K562 (cell line): ENCODE data around the gene CNTF. TPM values are rescaled to one million over a fixed set of nuclear protein-coding genes. Genes with fewer than 3 reads are reported as not detected.
A peak's percentile ranks its signal among the peaks of the same experiment; 100 is the strongest.

Experiments
- ATAC-seq: fragments of 200-7000 bp; cut with Tn5 transposase; 3 replicates; pipeline ENCODE4 v1.9.1; 2020; ENCODE audit warnings: moderate library complexity
- BruUV-seq: library from RNA; stranded (reverse); fragments of 400-500 nt; replicated peaks from 2 replicates; lab custom pipeline; 2021; lab: Mats Ljungman, UMichigan
- CTCF ChIA-PET: fragments of 300-600 bp; formaldehyde crosslinking; extraction: SDS; loops from one replicate; lab custom pipeline; 2021; ENCODE audit warnings: low intra/inter-chr PET ratio; lab: Yijun Ruan, JAX
- POLR2A ChIA-PET: fragments of 300-600, 350-650 bp; sonication (Branson Sonifier 250); formaldehyde crosslinking; extraction: SDS; loops from one replicate; lab custom pipeline; 2021; ENCODE audit warnings: antibody characterized with exemption, inconsistent platforms; lab: Yijun Ruan, JAX
- DNase-seq, 4 experiments: peaks; one replicate each; pipeline versions ENCODE4 v3.0.0 to v3.0.0-alpha.2; 2011 to 2018; ENCODE audit warnings: low spot score in 3 of 4, mixed read lengths in 3 of 4; ENCODE audit errors: extremely low read depth in 1 of 4
- FAIRE-seq: peaks from 2 replicates; lab custom pipeline; 2011; peaks lifted over from hg19 to GRCh38; lab: Jason Lieb, UNC
- H2AFZ ChIP-seq: 2 replicates; pipeline ENCODE4 v1.6.0; 2011; ENCODE audit warnings: low read depth, low read length, control low read depth, inconsistent platforms
- H3K27ac ChIP-seq: fragments of 200-600 bp; 3 replicates; pipeline ENCODE4 v1.8.0; 2011; ENCODE audit warnings: low read depth, mild to moderate bottlenecking, control low read depth, inconsistent platforms, low read length, moderate library complexity, mixed read lengths; ENCODE audit errors: extremely low read depth
- H3K27me3 ChIP-seq, 2 experiments: fragments of 300-600 bp in 1 of 2; 2 replicates in 1 of 2; 3 replicates in 1 of 2; pipeline versions ENCODE4 v1.6.0 to v1.8.0; 2011; ENCODE audit warnings: inconsistent platforms in 2 of 2, low read length in 2 of 2, mild to moderate bottlenecking in 1 of 2, mixed read lengths in 1 of 2, moderate library complexity in 1 of 2; ENCODE audit not compliant: control insufficient read depth in 2 of 2, insufficient read depth in 2 of 2
- H3K36me3 ChIP-seq: fragments of 300-600 bp; 3 replicates; pipeline ENCODE4 v1.8.0; 2011; ENCODE audit warnings: mild to moderate bottlenecking, low read length, inconsistent platforms; ENCODE audit not compliant: control insufficient read depth, insufficient read depth
- H3K4me1 ChIP-seq, 2 experiments: fragments of 200-600 bp in 1 of 2; replicated peaks in 1 of 2; 2 replicates in 1 of 2; 3 replicates in 1 of 2; pipeline versions ENCODE4 v1.5.1 to v1.8.0; 2011; ENCODE audit warnings: inconsistent platforms in 2 of 2, low read length in 2 of 2, mild to moderate bottlenecking in 1 of 2, mixed read lengths in 1 of 2, moderate library complexity in 1 of 2; ENCODE audit not compliant: control insufficient read depth in 2 of 2, insufficient read depth in 2 of 2
- H3K4me2 ChIP-seq: 2 replicates; pipeline ENCODE4 v1.6.1; 2011; ENCODE audit warnings: low read length, control low read depth, inconsistent platforms, mixed read lengths; ENCODE audit not compliant: insufficient read depth
- H3K4me3 ChIP-seq: fragments of 200-600 bp; sonication (generic), shearing (Covaris generic); 2 replicates; pipeline ENCODE4 v1.5.1; 2016; ENCODE audit warnings: control low read depth, inconsistent platforms
- H3K79me2 ChIP-seq: fragments of 200-600 bp; 3 replicates; pipeline ENCODE4 v1.8.0; 2011; ENCODE audit warnings: low read length, inconsistent platforms; ENCODE audit not compliant: control insufficient read depth, insufficient read depth
- H3K9ac ChIP-seq, 2 experiments: 2 replicates each; pipeline versions ENCODE4 v1.6.0 to v1.6.1; 2011; ENCODE audit warnings: low read depth in 2 of 2, low read length in 2 of 2, control low read depth in 1 of 2, inconsistent platforms in 1 of 2, mild to moderate bottlenecking in 1 of 2, mixed read lengths in 1 of 2; ENCODE audit not compliant: insufficient read depth in 1 of 2
- H3K9me1 ChIP-seq: one replicate; pipeline ENCODE4 v1.6.0; 2011; ENCODE audit warnings: inconsistent platforms, mild to moderate bottlenecking, low read length, moderate library complexity; ENCODE audit not compliant: control insufficient read depth, insufficient read depth
- H3K9me3 ChIP-seq: replicated peaks from 2 replicates; pipeline ENCODE4 v1.5.1; 2011; ENCODE audit warnings: low read depth, low read length, inconsistent platforms; ENCODE audit not compliant: control insufficient read depth, insufficient read depth
- H4K20me1 ChIP-seq: replicated peaks from 2 replicates; pipeline ENCODE4 v1.6.1; 2011; ENCODE audit warnings: low read length, inconsistent platforms, mixed read lengths; ENCODE audit not compliant: control insufficient read depth, insufficient read depth
- C11orf30 ChIP-seq: fragments of 450-650 bp; IDR thresholded peaks from 2 replicates; pipeline ENCODE4 v1.6.1; 2016; ENCODE audit warnings: low read depth, mild to moderate bottlenecking
- CCNT2 ChIP-seq: IDR thresholded peaks from 2 replicates; pipeline ENCODE4 v1.6.1; 2011; ENCODE audit warnings: borderline replicate concordance, low read depth, mild to moderate bottlenecking, moderate library complexity, mixed read lengths, low read length; ENCODE audit not compliant: insufficient read length; ENCODE audit errors: extremely low read depth
- HDAC3 ChIP-seq: fragments of 450-650 bp; IDR thresholded peaks from 2 replicates; pipeline ENCODE4 v1.6.1; 2018; ENCODE audit warnings: borderline replicate concordance, mild to moderate bottlenecking, moderate library complexity; ENCODE audit not compliant: partially characterized antibody
- NCOA4 ChIP-seq: fragments of 450-650 bp; IDR thresholded peaks from 2 replicates; pipeline ENCODE4 v1.6.1; 2018; ENCODE audit warnings: mild to moderate bottlenecking; ENCODE audit not compliant: partially characterized antibody
- PRMT5 ChIP-seq: sonication (generic); formaldehyde crosslinking; IDR thresholded peaks from 2 replicates; pipeline ENCODE4 v1.5.0; 2020; ENCODE audit warnings: missing genetic modification reagents
- RAD21 ChIP-seq, 2 experiments: fragments of 250-450 bp in 1 of 2; fragments of 450-650 bp in 1 of 2; sonication (Bioruptor Pico) in 1 of 2; formaldehyde crosslinking in 1 of 2; IDR thresholded peaks in 1 of 2; conservative IDR thresholded peaks in 1 of 2; 2 replicates each; pipeline versions ENCODE4 v1.4.0 to v1.8.0; 2020 to 2022; ENCODE audit warnings: mild to moderate bottlenecking in 2 of 2, moderate library complexity in 1 of 2
- SMC3 ChIP-seq: conservative IDR thresholded peaks from 2 replicates; pipeline ENCODE4 v1.6.1; 2011; ENCODE audit warnings: low read depth, low read length, improper control_type of control experiment; ENCODE audit not compliant: insufficient read depth
- ZNF316 ChIP-seq: fragments of 450-650 bp; IDR thresholded peaks from 2 replicates; pipeline ENCODE4 v1.6.1; 2016
- WGBS: fragments of 100-300 bp; shearing (Covaris generic); methylation state at CpG from one replicate; pipeline ENCODE4 v1.1.6; 2016; ENCODE audit warnings: low coverage, mixed read lengths; ENCODE audit not compliant: insufficient coverage; ENCODE audit errors: missing lambda C conversion rate; 5-methylcytosine and 5-hydroxymethylcytosine counted together
- in situ Hi-C: fragments of 300-500 bp; cut with MboI; formaldehyde crosslinking; loops from 4 replicates; pipeline ENCODE4 v1.15.0; 2018; ENCODE audit warnings: inconsistent platforms, mixed read lengths
- intact Hi-C: fragments of 100-400 bp; cut with micrococcal nuclease; formaldehyde crosslinking; loops from 2 replicates; pipeline ENCODE4 v1.14.2; 2022
- polyA plus RNA-seq, 8 experiments: library from polyadenylated mRNA; depleted of rRNA in 4 of 8; stranded (reverse) in 5 of 8; unstranded in 3 of 8; fragments of >200 nt; fragmentation: Nextera tagmentation in 2 of 8; fragmentation: Illumina TruSeq in 1 of 8; extraction: Ambion mirVana in 2 of 8; extraction: Trizol in 1 of 8; gene quantifications; 2 replicates each; pipeline versions ENCODE4 v1.2.1 to v1.2.3, GENCODE V29; 2011 to 2014; ENCODE audit warnings: inconsistent platforms in 1 of 8, missing spikeins in 1 of 8
- total RNA-seq, 7 experiments: library from RNA; depleted of rRNA in 6 of 7; stranded (reverse); fragments of >200 nt in 6 of 7; fragmentation: Illumina TruSeq in 2 of 7; extraction: Trizol in 2 of 7; gene quantifications; 2 replicates each; pipeline versions ENCODE4 v1.2.1 to v1.2.3, GENCODE V29; 2011 to 2021; ENCODE audit warnings: low replicate concordance in 1 of 7
- TF ChIP-seq, protein P1 (sequence below): sonication (generic); formaldehyde crosslinking; IDR thresholded peaks from 2 replicates; pipeline ENCODE4 v1.8.0; 2022; ENCODE audit warnings: mild to moderate bottlenecking, missing genetic modification reagents
- TF ChIP-seq, protein P2 (sequence below): fragments of 450-650 bp; conservative IDR thresholded peaks from 2 replicates; pipeline ENCODE4 v1.6.1; 2016; ENCODE audit warnings: missing genetic modification characterization, low read depth, mild to moderate bottlenecking, missing compliant biosample characterization, moderate library complexity
- TF ChIP-seq, protein P3 (sequence below): fragments of 450-650 bp; formaldehyde crosslinking; IDR thresholded peaks from 2 replicates; pipeline ENCODE4 v1.4.0; 2020; ENCODE audit warnings: mild to moderate bottlenecking
- TF ChIP-seq, protein P4 (sequence below), 2 experiments: fragments of 450-650 bp in 1 of 2; IDR thresholded peaks; 2 replicates each; pipeline ENCODE4 v1.6.1; 2011 to 2017; ENCODE audit warnings: low read depth in 2 of 2, antibody characterized with exemption in 1 of 2, borderline replicate concordance in 1 of 2, low read length in 1 of 2, mild to moderate bottlenecking in 1 of 2, mixed read lengths in 1 of 2; ENCODE audit not compliant: control insufficient read depth in 1 of 2

Gene CNTF
- total and polyA plus RNA-seq, 9 of the 15 experiments (the other 6 are each of a cell fraction or from before 2014, with no cell fraction given), result 0.17 to 5.0 (median 2.3) TPM

DNA sequence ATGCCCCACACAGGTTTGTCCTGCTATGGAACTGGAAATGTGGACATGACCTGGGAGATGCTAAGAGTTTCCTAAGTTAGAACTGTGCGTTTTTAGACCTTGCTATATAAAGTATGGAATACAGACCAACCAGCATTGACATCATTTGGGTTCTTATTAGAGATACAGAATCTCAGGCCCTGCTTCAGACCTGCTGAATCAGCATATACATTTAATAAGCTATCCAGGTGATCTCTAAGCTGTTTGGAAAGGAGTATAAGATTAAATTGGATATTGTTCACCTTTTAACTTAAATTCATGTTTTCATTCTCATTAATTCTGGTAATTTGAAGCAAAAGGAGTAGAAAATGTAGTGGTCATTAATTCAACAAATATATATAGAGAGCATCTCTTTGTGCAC lies 6.9 kb upstream of the CNTF start:
- Histone ChIP-seq H3K79me2 (peaks cover 10% of the 10 kb centered on the region), H3K27me3 (no peaks in the 10 kb centered on the region), H3K9ac (no peak overlapping the region), H3K9me3 (no peaks in the 10 kb centered on the region), H3K4me1 (no peaks in the 10 kb centered on the region), H3K9me1 (no peaks in the 10 kb centered on the region), H3K36me3 (peaks cover 100% of the 10 kb centered on the region), H3K27ac (no peak overlapping the region), H4K20me1 (no peaks in the 10 kb centered on the region), H3K4me2 (no peak overlapping the region), H3K4me3 (no peak overlapping the region), H2AFZ (no peak overlapping the region)
- CTCF ChIA-PET, result interaction anchor here (0.7 kb wide), 1 partner anchor 37 kb away, joined by 3 read pairs; no protein-coding TSS in a partner anchor
- 94% methylated on average over 1 of the region's 1 CpG for WGBS
- POLR2A ChIA-PET, result no interaction called here
- FAIRE-seq (no peak), ATAC-seq (no peak), DNase-seq (no peak)
- in situ Hi-C loops, result no loop called here
- intact Hi-C loops, result no loop called here
- BruUV-seq, result no TSS peak
- TF ChIP-seq, protein P1, sequence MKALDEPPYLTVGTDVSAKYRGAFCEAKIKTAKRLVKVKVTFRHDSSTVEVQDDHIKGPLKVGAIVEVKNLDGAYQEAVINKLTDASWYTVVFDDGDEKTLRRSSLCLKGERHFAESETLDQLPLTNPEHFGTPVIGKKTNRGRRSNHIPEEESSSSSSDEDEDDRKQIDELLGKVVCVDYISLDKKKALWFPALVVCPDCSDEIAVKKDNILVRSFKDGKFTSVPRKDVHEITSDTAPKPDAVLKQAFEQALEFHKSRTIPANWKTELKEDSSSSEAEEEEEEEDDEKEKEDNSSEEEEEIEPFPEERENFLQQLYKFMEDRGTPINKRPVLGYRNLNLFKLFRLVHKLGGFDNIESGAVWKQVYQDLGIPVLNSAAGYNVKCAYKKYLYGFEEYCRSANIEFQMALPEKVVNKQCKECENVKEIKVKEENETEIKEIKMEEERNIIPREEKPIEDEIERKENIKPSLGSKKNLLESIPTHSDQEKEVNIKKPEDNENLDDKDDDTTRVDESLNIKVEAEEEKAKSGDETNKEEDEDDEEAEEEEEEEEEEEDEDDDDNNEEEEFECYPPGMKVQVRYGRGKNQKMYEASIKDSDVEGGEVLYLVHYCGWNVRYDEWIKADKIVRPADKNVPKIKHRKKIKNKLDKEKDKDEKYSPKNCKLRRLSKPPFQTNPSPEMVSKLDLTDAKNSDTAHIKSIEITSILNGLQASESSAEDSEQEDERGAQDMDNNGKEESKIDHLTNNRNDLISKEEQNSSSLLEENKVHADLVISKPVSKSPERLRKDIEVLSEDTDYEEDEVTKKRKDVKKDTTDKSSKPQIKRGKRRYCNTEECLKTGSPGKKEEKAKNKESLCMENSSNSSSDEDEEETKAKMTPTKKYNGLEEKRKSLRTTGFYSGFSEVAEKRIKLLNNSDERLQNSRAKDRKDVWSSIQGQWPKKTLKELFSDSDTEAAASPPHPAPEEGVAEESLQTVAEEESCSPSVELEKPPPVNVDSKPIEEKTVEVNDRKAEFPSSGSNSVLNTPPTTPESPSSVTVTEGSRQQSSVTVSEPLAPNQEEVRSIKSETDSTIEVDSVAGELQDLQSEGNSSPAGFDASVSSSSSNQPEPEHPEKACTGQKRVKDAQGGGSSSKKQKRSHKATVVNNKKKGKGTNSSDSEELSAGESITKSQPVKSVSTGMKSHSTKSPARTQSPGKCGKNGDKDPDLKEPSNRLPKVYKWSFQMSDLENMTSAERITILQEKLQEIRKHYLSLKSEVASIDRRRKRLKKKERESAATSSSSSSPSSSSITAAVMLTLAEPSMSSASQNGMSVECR (CRISPR knock-in tag), result no peak
- TF ChIP-seq SMC3 (no peak), C11orf30 (peak; percentile 78), RAD21 (CRISPR knock-in tag; conservative IDR thresholded peaks at IDR 0.05 in 1 of 2, IDR thresholded peaks at IDR 0.05 in 1 of 2) (no peak), PRMT5 (no peak), CCNT2 (no peak), HDAC3 (no peak), NCOA4 (no peak), ZNF316 (peak; percentile 84)
- TF ChIP-seq, protein P2, sequence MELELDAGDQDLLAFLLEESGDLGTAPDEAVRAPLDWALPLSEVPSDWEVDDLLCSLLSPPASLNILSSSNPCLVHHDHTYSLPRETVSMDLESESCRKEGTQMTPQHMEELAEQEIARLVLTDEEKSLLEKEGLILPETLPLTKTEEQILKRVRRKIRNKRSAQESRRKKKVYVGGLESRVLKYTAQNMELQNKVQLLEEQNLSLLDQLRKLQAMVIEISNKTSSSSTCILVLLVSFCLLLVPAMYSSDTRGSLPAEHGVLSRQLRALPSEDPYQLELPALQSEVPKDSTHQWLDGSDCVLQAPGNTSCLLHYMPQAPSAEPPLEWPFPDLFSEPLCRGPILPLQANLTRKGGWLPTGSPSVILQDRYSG (tag), result no peak
- TF ChIP-seq, protein P3, sequence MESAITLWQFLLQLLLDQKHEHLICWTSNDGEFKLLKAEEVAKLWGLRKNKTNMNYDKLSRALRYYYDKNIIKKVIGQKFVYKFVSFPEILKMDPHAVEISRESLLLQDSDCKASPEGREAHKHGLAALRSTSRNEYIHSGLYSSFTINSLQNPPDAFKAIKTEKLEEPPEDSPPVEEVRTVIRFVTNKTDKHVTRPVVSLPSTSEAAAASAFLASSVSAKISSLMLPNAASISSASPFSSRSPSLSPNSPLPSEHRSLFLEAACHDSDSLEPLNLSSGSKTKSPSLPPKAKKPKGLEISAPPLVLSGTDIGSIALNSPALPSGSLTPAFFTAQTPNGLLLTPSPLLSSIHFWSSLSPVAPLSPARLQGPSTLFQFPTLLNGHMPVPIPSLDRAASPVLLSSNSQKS, result no peak
- TF ChIP-seq, protein P4, sequence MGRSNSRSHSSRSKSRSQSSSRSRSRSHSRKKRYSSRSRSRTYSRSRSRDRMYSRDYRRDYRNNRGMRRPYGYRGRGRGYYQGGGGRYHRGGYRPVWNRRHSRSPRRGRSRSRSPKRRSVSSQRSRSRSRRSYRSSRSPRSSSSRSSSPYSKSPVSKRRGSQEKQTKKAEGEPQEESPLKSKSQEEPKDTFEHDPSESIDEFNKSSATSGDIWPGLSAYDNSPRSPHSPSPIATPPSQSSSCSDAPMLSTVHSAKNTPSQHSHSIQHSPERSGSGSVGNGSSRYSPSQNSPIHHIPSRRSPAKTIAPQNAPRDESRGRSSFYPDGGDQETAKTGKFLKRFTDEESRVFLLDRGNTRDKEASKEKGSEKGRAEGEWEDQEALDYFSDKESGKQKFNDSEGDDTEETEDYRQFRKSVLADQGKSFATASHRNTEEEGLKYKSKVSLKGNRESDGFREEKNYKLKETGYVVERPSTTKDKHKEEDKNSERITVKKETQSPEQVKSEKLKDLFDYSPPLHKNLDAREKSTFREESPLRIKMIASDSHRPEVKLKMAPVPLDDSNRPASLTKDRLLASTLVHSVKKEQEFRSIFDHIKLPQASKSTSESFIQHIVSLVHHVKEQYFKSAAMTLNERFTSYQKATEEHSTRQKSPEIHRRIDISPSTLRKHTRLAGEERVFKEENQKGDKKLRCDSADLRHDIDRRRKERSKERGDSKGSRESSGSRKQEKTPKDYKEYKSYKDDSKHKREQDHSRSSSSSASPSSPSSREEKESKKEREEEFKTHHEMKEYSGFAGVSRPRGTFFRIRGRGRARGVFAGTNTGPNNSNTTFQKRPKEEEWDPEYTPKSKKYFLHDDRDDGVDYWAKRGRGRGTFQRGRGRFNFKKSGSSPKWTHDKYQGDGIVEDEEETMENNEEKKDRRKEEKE (IDR thresholded peaks at IDR 0.05; ENCODE audit: borderline replicate concordance in 1 of 2, control insufficient read depth in 1 of 2, low read depth in 2 of 2, low read length in 1 of 2), result no peak
